Measurements from ENCODE around the gene TSPY9. TPM values are rescaled to one million over a fixed set of nuclear protein-coding genes. Genes with fewer than 3 reads are reported as not detected.
"Not testable (repeated sequence)": the region's sequence is repeated elsewhere in the genome, so short reads cannot be mapped to it uniquely, and the experiment has no call there.

Gene TSPY9, protein sequence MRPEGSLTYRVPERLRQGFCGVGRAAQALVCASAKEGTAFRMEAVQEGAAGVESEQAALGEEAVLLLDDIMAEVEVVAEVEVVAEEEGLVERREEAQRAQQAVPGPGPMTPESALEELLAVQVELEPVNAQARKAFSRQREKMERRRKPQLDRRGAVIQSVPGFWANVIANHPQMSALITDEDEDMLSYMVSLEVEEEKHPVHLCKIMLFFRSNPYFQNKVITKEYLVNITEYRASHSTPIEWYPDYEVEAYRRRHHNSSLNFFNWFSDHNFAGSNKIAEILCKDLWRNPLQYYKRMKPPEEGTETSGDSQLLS
- total RNA-seq: not detected
- long read RNA-seq: 0 reads

DNA sequence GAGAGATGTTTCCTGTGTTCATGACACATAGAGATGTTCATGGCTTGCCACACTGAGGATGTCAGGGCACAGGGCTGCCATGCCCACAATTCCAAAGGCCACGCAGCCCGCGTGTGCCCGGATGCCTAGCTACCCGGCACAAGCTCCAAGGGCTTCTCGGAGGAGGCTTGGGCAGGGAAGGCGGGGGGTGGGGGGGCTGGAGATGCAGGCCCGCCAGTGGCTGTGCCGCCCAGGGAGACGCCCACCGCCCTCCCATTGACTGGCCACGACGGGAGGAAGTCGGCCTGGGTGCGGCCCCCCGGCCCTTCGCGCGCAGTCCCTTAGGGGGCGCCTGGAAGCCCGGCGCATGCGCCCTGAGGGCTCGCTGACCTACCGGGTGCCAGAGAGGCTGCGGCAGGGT is at the start of gene TSPY9:
Gene TSPY9, plus strand, starts transcription at position 301 of the 400 bp plus-strand sequence. Its CDS starts 46 bp downstream, at position 347.
- DNase-seq; intact Hi-C loops (cut with micrococcal nuclease); ATAC-seq: not testable (repeated sequence)

DNA sequence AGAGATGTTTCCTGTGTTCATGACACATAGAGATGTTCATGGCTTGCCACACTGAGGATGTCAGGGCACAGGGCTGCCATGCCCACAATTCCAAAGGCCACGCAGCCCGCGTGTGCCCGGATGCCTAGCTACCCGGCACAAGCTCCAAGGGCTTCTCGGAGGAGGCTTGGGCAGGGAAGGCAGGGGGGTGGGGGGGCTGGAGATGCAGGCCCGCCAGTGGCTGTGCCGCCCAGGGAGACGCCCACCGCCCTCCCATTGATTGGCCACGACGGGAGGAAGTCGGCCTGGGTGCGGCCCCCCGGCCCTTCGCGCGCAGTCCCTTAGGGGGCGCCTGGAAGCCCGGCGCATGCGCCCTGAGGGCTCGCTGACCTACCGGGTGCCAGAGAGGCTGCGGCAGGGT is 20.4 kb upstream of the TSPY9 start, which contains the start of gene TSPY1:
Gene TSPY1, plus strand, starts transcription at position 301 of the 400 bp plus-strand sequence. Its CDS starts 46 bp downstream, at position 347.
- DNase-seq; ATAC-seq; intact Hi-C loops (cut with micrococcal nuclease): not testable (repeated sequence)

DNA sequence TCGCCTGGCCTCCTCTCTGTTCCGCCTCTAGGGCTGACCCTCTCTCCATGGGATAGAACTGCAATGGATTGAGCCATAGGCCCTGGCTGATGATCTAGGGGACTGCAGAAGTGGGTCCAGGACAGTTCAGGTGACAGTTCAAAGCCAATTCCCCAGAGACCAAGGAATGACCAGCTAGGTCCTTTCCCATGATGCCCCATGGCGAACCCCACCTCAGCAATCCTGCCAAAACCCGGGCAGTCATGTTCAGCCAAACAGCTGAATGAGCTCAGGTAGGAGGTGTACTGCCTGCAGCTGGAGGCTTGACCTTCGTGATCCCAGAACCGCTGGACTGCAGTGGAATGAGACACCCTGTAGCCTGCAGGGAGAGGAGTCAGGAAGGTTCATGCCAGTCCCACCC is 17.3 kb downstream of the TSPY9 start:
- ATAC-seq; intact Hi-C loops (cut with micrococcal nuclease): not testable (repeated sequence)
- DNase-seq: peak; percentile 10

DNA sequence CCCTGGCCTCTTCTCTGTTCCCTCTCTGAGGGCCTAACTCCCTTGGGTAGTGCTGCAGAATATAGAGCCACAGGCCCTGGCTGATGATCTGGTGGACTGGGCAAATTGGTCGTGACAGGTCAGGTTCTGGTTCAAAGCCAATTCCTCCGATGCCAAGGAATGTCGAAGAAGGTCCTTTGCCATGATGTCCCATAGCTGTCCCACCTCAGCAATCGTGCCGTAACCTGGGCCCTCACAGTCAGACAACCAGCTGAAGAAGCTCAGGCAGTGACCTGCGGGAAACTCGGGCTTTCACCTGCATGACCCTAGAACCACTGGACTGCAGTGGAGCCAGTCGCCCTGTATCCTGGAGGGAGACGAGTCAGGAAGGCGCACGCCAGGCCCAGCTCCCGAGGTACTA is 29.2 kb downstream of the TSPY9 start:
- DNase-seq: peak; percentile 9
- ATAC-seq; intact Hi-C loops (cut with micrococcal nuclease): not testable (repeated sequence)

DNA sequence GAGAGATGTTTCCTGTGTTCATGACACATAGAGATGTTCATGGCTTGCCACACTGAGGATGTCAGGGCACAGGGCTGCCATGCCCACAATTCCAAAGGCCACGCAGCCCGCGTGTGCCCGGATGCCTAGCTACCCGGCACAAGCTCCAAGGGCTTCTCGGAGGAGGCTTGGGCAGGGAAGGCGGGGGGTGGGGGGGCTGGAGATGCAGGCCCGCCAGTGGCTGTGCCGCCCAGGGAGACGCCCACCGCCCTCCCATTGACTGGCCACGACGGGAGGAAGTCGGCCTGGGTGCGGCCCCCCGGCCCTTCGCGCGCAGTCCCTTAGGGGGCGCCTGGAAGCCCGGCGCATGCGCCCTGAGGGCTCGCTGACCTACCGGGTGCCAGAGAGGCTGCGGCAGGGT is 40.5 kb downstream of the TSPY9 start, which contains the start of gene TSPY10:
Gene TSPY10, plus strand, starts transcription at position 301 of the 400 bp plus-strand sequence. Its CDS starts 46 bp downstream, at position 347.
- intact Hi-C loops (cut with micrococcal nuclease); DNase-seq; ATAC-seq: not testable (repeated sequence)

Other genes with a start within 250 kb of the TSPY9 start
- not detected for gene TSPY4, start 149.8 kb upstream of the TSPY9 start, total RNA-seq
- gene TSPY8, start 129.5 kb upstream of the TSPY9 start, total RNA-seq: not detected
- not detected for gene TSPY3, start 88.8 kb upstream of the TSPY9 start, total RNA-seq
- gene TSPY1, start 20.3 kb upstream of the TSPY9 start, total RNA-seq: not detected
- gene TSPY10, start 40.6 kb downstream of the TSPY9 start, total RNA-seq: not detected